CD4-positive, alpha-beta T cell (primary cell): Measurements from ENCODE around the gene GPRC5A. TPM values are rescaled to one million over a fixed set of nuclear protein-coding genes. Genes with fewer than 3 reads are reported as not detected.

Experiments used
- ATAC-seq: fragments of 200-7000 bp; cut with Tn5 transposase; one replicate; pipeline ENCODE4 v1.10.0; 2022; ENCODE audit warnings: mild to moderate bottlenecking; ENCODE audit not compliant: poor library complexity
- CTCF ChIA-PET: fragments of 350-600 bp; sonication (Branson Sonifier 250); formaldehyde crosslinking; loops from one replicate; lab custom pipeline; 2021; ENCODE audit warnings: antibody characterized with exemption, inconsistent platforms; lab: Charles Lee
- POLR2A ChIA-PET: fragments of 350-600 bp; sonication (Branson Sonifier 250); formaldehyde crosslinking; loops from one replicate; lab custom pipeline; 2021; ENCODE audit warnings: antibody characterized with exemption, inconsistent platforms; lab: Charles Lee
- DNase-seq, 14 experiments: peaks; one replicate each; pipeline ENCODE4 v3.0.0-alpha.2; 2013 to 2020; ENCODE audit warnings: mixed read lengths in 2 of 14
- H3K27ac ChIP-seq, 2 donors: one replicate each; pipeline versions ENCODE4 v1.5.1 to v1.7.0; 2013; ENCODE audit warnings: low read length in 2 of 2, low read depth in 1 of 2, mild to moderate bottlenecking in 1 of 2
- H3K27me3 ChIP-seq, 2 experiments: 1 replicate in 1 of 2; 2 replicates in 1 of 2; pipeline versions ENCODE4 v1.6.1 to v1.7.0; 2013; ENCODE audit warnings: low read length in 2 of 2, control low read depth in 1 of 2, mild to moderate bottlenecking in 1 of 2, moderate library complexity in 1 of 2; ENCODE audit not compliant: insufficient read depth in 2 of 2, control insufficient read depth in 1 of 2
- H3K36me3 ChIP-seq: one replicate; pipeline ENCODE4 v1.6.1; 2013; ENCODE audit warnings: low read length, control low read depth; ENCODE audit not compliant: insufficient read depth
- H3K4me1 ChIP-seq: one replicate; pipeline ENCODE4 v1.6.1; 2013; ENCODE audit warnings: low read length, control low read depth; ENCODE audit not compliant: insufficient read depth
- H3K4me3 ChIP-seq: one replicate; pipeline ENCODE4 v1.5.1; 2013; ENCODE audit warnings: mild to moderate bottlenecking, low read length, moderate library complexity
- H3K9me3 ChIP-seq, 2 experiments: 1 replicate in 1 of 2; 2 replicates in 1 of 2; pipeline versions ENCODE4 v1.6.1 to v1.7.0; 2013; ENCODE audit warnings: low read length in 2 of 2, mild to moderate bottlenecking in 2 of 2, control low read depth in 1 of 2, moderate library complexity in 1 of 2; ENCODE audit not compliant: control insufficient read depth in 1 of 2, insufficient read depth in 1 of 2
- H3K27ac Mint-ChIP-seq: one replicate; pipeline ENCODE4 v1.8.0; 2020; ENCODE audit warnings: mixed read lengths
- H3K27me3 Mint-ChIP-seq: one replicate; pipeline ENCODE4 v1.8.0; 2021; ENCODE audit warnings: mixed read lengths
- H3K36me3 Mint-ChIP-seq: one replicate; pipeline ENCODE4 v1.8.0; 2021; ENCODE audit warnings: low read depth, mixed read lengths
- H3K4me1 Mint-ChIP-seq: one replicate; pipeline ENCODE4 v1.8.0; 2021; ENCODE audit warnings: low read depth, mixed read lengths
- H3K4me3 Mint-ChIP-seq: one replicate; pipeline ENCODE4 v1.8.0; 2020; ENCODE audit warnings: mild to moderate bottlenecking, mixed read lengths
- H3K9me3 Mint-ChIP-seq: one replicate; pipeline ENCODE4 v1.8.0; 2020; ENCODE audit warnings: mixed read lengths
- CTCF ChIP-seq: fragments of 200-600 bp; IDR thresholded peaks from one replicate; pipeline ENCODE4 v1.8.0; 2022; ENCODE audit warnings: antibody characterized with exemption, mild to moderate bottlenecking
- intact Hi-C, 2 experiments: fragments of 100-400 bp; cut with DNase I in 1 of 2; cut with micrococcal nuclease in 1 of 2; formaldehyde crosslinking; loops; one replicate each; pipeline versions ENCODE4 v1.15.1 to v1.9.0; 2023 to 2025; cut with DNase I, micrococcal nuclease
- total RNA-seq, 174 experiments: library from RNA in 2 of 174; stranded (reverse) in 2 of 174; gene quantifications; one replicate each; pipeline ENCODE4 v1.2.3 and lab custom pipeline; 2021 to 2026

Gene GPRC5A
- total RNA-seq, 2 experiments from 2014 or later, result 0.14 to 0.47 TPM

- peaks cover 7% of the 10 kb centered on the region for H3K27me3 Mint-ChIP-seq
- no peaks in the 10 kb centered on the region for H3K9me3 ChIP-seq
- no peak for ATAC-seq
- H3K36me3 Mint-ChIP-seq, result no peaks in the 10 kb centered on the region
- H3K27me3 ChIP-seq, result no peaks in the 10 kb centered on the region
- no peak for TF ChIP-seq CTCF
- H3K36me3 ChIP-seq, result no peaks in the 10 kb centered on the region
- no peak overlapping the region for H3K4me3 Mint-ChIP-seq
- POLR2A ChIA-PET, result no interaction called here
- H3K9me3 Mint-ChIP-seq, result no peaks in the 10 kb centered on the region
- no peak overlapping the region for H3K4me3 ChIP-seq
- no peak overlapping the region for H3K27ac Mint-ChIP-seq
- H3K27ac ChIP-seq, result no peak overlapping the region
- DNase-seq, result no peak
- no peaks in the 10 kb centered on the region for H3K4me1 ChIP-seq
- intact Hi-C loops, result no loop called here
- CTCF ChIA-PET, result no interaction called here
- H3K4me1 Mint-ChIP-seq, result no peaks in the 10 kb centered on the region
Measured at GRCh38 chr12:12898136-12898717, 6.9 kb downstream of the GPRC5A start.

- ChIA-PET CTCF (no interaction called here), POLR2A (no interaction called here)
- H3K27me3 Mint-ChIP-seq, result peaks cover 4% of the 10 kb centered on the region
- H3K9me3 Mint-ChIP-seq, result no peaks in the 10 kb centered on the region
- TF ChIP-seq CTCF, result no peak
- no peak overlapping the region for H3K4me3 Mint-ChIP-seq
- no peaks in the 10 kb centered on the region for H3K4me1 Mint-ChIP-seq
- no peak overlapping the region for H3K4me3 ChIP-seq
- H3K27me3 ChIP-seq, result peaks cover 0 to 2% of the 10 kb centered on the region in 2 experiments
- H3K36me3 ChIP-seq, result no peaks in the 10 kb centered on the region
- H3K27ac ChIP-seq, result no peak overlapping the region
- DNase-seq (no peak), ATAC-seq (no peak)
- H3K9me3 ChIP-seq, result no peaks in the 10 kb centered on the region
- no peaks in the 10 kb centered on the region for H3K36me3 Mint-ChIP-seq
- no peak overlapping the region for H3K27ac Mint-ChIP-seq
- intact Hi-C loops, result no loop called here
- no peaks in the 10 kb centered on the region for H3K4me1 ChIP-seq
Measured at GRCh38 chr12:12898911-12899511, 7.6 kb downstream of the GPRC5A start.

GRCh38 chr12:12899530-12900380, 8.4 kb downstream of the GPRC5A start:
- Mint-ChIP-seq H3K27ac (no peak overlapping the region), H3K27me3 (peaks cover 4% of the 10 kb centered on the region), H3K9me3 (no peaks in the 10 kb centered on the region), H3K36me3 (no peaks in the 10 kb centered on the region), H3K4me3 (no peak overlapping the region), H3K4me1 (no peaks in the 10 kb centered on the region)
- DNase-seq (no peak), ATAC-seq (no peak)
- intact Hi-C loops, result no loop called here
- Histone ChIP-seq H3K27me3 (peaks cover 0 to 2% of the 10 kb centered on the region in 2 experiments), H3K27ac (no peak overlapping the region), H3K4me3 (no peak overlapping the region), H3K9me3 (no peaks in the 10 kb centered on the region), H3K36me3 (no peaks in the 10 kb centered on the region), H3K4me1 (no peaks in the 10 kb centered on the region)
- ChIA-PET CTCF (no interaction called here), POLR2A (no interaction called here)
- TF ChIP-seq CTCF, result no peak
